Measurements from ENCODE around the gene NRXN3.

DNA sequence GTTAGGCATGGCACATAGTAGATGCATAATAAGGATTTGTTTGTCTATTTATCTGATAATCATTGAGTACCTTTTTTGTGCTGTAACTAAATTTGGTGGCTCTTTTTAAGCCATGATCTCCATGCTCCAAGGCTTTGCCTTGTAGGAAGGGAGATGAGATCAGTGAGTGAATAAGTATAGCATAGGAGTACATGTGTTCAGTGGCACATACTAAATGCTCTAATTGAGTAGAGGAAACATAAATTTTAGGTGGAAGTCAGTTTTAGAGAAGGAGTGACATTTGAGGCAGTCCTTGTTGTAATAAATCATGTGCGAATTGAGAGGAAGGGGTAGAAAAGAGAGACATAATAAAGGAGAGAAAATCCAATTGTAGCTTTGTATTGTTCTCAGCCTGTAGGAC, 482.6 kb downstream of the NRXN3 start:
- TF ChIP-seq GATA3 (IDR thresholded peaks at IDR 0.05; ENCODE audit: low read depth, low read length) (no peak), GATA2 (IDR thresholded peaks at IDR 0.05; ENCODE audit: low read depth, low read length) (no peak)

Data from SH-SY5Y (cell line).